CD4-positive, alpha-beta T cell treated with Interleukin-21 for 1 hour (primary cell): ENCODE data around the gene XYLT1.

Source experiments
- DNase-seq: peaks from one replicate; pipeline ENCODE4 v3.0.0-alpha.2; 2020

XYLT1 gene

GRCh38 chr16:17273142-17273561, 197.6 kb downstream of the XYLT1 start:
- DNase-seq, result no peak

DNA sequence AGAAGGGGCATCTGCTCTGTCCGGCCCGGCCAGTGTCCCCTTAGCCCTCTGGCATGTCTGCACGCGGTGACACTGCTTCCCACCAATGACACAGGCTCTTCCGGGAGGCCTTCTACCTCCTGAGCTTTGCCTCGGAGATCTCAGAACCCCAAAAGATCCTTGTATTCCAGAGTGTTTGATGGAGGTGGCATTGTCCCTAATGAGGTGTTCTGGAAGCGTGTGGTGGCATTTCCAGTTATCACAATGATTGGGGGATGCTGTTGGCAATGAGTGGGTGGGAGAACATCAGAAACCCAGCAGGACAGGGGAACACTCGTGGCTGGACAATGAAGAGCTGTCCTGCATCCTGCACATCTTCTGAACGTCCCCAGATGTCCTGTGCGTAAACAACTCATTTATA, 198.0 kb downstream of the XYLT1 start:
- no peak for DNase-seq

GRCh38 chr16:17271687-17272086, 199.1 kb downstream of the XYLT1 start:
- DNase-seq, result no peak

GRCh38 chr16:17270683-17271109, 200.1 kb downstream of the XYLT1 start:
- DNase-seq, result no peak

DNA sequence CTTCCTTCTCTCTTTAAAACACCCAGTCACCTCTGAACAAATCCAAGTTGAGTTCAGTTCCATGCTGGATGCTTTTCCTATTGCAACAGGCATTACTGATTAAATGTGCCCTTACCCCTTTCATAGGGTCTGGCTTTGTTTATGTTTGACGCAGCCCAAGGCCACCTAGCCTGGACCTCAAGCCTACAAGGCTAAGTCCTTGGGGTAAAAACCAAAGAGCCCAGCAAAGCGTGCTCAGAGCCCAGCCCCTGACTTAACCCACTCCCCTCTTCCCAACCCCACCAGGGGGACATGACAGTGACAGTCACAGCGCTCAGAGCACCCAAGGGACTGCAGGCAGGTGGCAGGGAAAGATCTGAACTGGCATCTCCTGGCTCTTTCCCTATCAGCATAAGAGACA, 200.6 kb downstream of the XYLT1 start:
- DNase-seq, result no peak

DNA sequence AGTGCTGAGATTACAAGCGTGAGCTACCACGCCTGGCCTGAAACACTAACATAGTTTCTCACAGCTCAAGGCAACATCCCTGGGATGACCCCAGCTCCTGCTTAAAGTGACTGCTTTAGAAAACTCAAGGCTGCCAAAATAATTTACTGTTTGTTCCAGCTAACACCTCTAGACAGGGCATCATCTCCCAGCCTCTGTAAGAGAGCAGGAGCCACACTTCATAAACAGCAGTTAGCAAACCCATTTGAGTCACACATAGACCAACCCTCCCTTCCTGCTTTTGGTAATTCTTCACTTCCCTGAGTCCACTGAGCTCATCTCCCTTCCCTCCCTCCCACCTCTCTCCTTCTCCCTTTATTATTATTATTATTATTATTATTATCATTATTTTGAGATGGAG, 201.3 kb downstream of the XYLT1 start:
- no peak for DNase-seq

DNA sequence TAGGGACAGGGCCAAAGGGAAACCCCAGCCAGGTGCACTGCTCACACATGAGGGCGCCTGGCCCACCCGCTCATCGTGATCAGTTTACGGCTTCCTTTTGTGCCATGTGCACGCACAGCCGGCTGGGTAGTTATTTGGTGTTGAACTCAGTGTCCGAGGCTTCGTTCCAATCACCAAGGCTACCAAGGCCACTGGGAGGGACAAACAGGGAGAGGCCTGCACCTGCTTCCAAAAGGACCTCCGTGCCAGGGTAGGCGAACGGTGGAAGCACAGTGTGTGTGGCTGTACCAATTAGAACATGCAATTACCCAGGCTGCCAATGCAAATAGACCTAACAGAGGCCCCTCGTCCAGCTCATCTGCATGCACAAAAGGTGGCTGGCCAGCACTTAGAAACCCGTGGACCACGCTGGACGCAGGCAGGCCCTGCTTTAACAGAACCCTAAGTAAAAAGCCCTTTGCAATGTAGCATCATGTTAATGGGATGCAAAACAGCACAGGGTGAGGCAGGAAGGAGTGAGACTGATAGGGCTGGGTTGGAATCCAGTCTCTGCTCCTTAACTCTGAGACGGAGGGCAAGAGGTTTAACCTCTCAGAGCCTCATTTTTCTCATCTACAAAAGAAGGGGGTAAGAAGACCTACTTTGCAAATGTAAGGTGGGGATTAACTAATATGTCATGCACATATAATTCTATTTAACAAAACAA, 204.0 kb downstream of the XYLT1 start:
- DNase-seq, result no peak

DNA sequence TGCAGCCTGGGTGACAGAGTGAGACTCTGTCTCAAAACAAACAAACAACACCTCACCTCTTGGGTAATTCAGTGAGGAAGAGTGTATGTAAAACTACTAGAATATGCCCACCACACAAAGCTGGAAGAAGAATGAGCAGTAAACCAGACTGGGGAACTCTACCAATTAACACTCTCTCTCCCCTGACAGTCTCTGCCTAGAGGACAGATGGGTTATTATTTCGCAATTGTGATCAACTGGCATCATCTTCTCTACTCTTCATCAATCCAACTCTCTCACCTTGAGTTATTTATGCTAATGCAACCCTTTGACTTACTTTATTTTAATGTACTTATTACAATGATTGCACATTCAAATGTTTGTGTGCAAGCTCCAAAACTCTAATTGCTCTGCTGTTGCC, 205.6 kb downstream of the XYLT1 start:
- no peak for DNase-seq

GRCh38 chr16:17261197-17261858, 209.4 kb downstream of the XYLT1 start:
- no peak for DNase-seq

DNA sequence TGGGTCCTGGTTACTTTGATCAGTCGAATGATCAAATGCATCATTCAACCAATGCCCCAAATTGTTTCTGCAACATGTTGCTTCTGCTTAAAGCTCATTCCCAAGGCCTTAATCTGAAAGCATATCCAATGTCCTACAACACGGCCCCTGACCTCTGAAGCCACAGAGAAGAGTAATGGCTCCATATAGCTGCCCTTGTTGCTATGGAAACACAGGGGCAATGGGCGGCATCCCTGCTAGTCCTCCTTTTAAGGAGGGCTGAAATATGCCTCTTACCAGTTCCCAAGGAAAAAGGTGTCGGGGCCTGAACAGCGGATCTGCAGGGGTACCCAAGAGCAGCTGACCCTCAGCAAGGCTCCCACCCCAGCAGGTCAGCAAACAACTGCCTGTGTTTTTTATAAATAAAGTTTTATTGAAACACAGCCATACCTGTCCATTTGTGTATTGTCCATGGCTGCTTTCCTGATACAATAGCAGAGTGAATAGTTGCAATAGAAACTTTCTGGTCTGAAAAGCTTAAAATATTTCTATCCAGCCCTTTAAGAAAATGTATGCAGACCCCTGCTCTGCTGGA, 210.4 kb downstream of the XYLT1 start:
- DNase-seq, result no peak

GRCh38 chr16:17259751-17260270, 210.9 kb downstream of the XYLT1 start:
- DNase-seq, result no peak

DNA sequence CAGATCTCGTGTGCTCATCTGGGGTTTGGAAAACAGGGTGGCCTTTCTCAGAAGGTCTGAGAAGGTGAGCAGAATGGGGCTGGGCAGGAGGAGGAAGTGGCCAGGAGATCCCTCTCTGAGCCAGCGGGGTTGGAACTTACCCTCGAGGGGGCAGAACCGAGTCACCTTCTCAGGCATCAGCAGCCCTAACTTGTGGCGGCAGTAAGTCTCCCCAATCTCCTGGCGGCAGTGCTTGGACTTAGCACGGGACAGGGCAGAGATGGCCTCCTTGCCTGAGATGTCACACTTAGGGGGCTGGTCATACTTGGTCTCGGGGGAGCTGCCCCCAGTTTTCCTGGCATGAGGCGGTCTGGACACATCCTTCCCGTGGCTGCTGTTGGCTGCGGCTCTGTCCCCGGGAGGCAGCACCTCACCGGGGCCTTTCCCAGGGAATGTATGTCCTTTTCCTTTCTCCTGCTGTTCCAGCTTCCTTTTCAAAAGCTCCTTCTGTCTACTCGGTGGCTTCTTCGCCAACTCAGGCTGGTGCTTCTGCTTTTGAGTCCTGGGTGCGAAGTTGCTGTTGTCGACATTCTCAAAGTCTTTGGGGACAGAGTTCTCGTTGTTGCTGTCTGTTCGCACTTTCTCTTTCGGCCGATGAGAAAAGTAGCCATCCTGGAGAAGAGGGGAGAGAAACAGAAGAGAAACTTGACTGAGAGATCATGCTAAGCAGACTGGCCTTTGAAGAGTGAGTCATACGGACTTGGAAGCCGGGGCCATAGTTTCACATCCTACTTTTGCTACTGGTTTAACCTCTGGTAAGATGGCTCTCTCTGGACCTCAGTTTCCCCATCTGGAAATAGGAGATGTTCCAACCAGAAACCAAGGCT, 211.7 kb downstream of the XYLT1 start:
- no peak for DNase-seq

- DNase-seq, result no peak
Measured at GRCh38 chr16:17258077-17258599, 212.6 kb downstream of the XYLT1 start.

- DNase-seq, result no peak
Measured at GRCh38 chr16:17257426-17258023, 213.2 kb downstream of the XYLT1 start.

DNA sequence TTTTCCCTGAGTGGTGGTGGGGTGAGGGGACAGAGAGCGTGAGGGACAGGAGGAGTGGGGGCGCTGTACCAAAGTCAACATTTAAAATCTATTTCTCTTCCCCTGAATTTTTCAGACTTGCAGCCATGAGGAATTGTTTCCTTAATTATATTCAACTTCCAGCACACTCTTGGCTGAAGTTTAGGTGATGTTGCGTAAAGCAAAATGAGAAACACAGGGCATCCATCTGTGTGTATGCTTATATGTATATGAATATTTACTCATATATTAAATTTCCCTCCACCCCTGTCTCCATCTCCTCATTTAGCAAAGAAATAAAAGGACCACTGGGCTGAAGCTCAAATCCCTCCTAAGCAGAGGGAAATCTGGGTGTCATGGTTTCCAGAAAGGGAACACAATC, 218.1 kb downstream of the XYLT1 start:
- DNase-seq, result no peak

DNA sequence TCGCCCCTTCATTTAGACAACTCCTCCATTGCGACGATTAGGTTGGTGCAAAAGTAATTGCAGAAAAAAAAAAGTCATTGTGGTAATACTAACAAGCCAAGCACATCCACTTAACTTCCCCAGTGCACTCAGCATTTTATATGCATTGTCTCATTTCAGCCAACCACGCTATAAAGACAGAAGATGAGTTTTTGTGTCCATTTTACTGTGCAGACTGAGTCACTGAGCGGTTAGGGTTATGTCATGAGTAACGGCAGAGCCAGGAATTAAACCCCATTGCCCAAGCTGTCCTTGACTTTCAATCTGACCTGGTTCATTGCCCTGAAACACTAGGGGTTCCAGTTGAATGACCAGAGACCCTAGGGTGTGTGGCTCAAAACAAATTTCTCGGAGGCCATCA, 218.7 kb downstream of the XYLT1 start:
- no peak for DNase-seq

DNA sequence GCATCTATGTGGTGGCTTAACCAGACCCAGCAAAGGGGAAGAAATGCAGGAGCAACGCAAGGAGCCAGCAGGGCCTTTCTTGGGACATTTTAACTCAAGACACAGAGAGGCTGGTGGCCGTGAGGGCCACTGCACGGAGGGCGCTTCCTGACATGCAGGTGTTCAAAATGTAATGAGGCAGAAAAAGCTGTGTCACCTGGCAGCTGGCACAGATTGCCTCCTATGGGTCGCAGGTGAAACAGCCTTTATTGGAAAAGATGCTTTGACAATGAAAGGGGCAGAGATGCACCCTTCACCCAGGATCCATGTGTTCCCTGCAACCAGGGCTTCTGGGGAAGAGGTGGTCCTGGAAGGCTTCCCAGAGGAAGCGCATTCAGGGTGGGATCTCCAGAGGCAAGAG, 219.3 kb downstream of the XYLT1 start:
- no peak for DNase-seq

GRCh38 chr16:17246974-17247732, 223.6 kb downstream of the XYLT1 start:
- no peak for DNase-seq

GRCh38 chr16:17246268-17246885, 224.4 kb downstream of the XYLT1 start:
- DNase-seq, result no peak

DNA sequence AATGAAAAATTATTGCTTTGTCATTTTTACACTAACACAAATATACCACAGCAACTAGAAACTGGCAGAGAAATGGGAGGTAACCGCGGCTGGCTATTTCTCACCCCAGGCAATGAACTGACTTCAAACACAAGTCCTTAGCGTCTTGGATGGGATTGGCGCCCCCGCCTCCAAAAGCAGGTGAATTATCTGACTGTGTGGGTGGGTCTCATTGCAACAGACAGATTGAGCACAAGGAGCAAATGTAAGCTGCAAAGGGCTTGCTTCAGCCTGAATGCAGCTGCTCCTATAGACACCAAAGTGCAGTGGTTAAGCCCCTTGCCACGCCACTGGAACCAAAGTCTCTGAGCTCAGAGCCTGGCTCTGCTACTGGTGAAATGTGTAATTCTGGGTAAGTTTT, 225.0 kb downstream of the XYLT1 start:
- no peak for DNase-seq

DNA sequence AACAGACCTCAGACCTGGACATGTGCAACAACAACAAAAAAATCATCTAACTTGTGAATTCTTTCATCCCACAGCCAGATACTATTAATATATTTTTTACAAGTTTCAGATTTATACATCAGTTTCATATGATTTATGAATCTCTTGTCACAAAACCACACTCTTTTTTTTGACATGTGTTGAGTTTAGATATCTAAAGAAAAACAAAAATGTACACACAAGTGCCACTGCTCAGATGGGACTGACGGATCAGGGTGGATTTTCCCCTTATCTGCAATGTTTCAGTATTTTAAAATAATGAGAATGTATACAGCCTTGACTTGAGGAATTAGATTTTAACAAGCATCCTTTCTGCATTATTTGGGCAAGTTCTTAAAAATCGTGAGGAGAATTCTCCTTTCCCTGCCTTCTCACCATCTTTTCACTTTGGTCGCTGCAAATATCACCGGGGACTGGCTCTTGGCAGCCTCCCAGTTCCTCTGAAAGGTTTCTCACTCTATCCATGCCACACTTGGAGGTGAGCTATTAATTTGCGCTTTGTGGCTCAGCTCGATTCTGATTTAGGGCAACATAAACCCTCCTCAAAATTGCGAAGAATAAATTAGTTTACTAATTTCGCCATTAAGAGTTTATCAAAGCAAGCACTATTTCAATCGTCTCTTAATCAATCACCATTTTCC, 225.7 kb downstream of the XYLT1 start:
- DNase-seq, result no peak
